GM18909 (cell line): ENCODE results near the gene UPK3BL2.
"Not testable (repeated sequence)": the region's sequence is repeated elsewhere in the genome, so short reads cannot be mapped to it uniquely, and the experiment has no call there.

Experiments
- ATAC-seq: cut with Tn5 transposase; IDR thresholded peaks from one replicate; pipeline ENCODE4 v1.9.1; 2021; ENCODE audit warnings: mild to moderate bottlenecking; ENCODE audit not compliant: unreplicated experiment, poor library complexity

UPK3BL2 gene

DNA sequence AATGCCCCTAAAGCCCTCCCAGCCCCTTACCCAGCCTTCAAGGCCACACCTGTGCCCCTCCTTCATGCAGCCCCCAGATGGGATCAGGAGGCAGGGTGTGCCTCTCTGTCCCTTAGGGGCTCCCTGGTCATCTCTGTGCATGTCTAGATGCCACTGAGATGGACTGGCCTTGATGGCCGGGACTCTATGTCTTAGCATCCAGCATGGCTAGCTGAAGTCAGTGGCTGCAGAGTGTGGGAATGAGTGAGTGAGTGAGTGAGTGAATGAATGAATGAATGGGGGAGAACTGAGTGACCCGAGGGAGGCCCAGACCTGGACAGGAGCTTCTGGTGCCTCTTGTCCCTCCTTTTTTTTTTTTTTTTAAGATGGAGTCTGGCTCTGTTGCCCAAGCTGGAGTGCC is 11.4 kb downstream of the UPK3BL2 start:
- not testable (repeated sequence) for ATAC-seq

DNA sequence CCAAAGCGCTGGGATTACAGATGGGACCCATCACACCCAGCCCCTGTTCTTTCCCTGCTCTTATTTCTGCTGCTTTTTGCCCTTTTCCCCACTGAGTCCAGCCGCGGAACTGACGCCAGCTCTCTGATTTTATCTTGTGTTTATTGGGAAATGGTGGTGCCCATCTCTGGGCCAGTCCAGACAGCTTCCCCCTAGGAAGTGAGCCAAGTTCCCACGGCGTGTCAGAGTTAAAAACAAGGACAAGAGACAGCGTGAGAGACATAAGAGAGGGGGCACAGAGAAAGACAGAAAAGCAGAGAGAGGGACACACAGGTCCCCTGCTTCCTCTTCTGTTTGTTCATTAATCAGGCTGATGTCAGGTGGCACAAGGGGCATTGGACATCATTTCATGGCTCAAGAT is 11.9 kb downstream of the UPK3BL2 start:
- ATAC-seq, result not testable (repeated sequence)

- not testable (repeated sequence) for ATAC-seq
These were observed 15.4 kb downstream of the UPK3BL2 start for GRCh38 chr7:102527822-102528793.

DNA sequence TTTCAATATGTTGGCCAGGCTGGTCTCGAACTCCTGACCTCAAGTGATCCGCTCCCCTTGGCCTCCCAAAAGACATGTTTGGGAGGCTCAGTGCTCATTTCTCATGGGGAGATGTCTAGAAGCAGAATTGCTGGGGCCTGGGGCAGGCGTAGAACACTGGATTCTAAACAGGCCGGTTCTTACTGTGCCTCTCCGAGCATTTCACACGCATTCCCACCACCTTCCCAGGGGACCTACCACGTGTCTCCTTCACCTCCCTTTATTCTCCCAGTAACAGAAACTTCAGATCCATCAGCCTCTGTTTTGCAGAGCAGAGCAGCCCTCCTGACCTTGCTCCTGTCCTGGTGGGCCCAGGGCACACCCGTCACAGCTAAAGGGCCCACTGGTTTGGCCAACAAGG is 16.3 kb downstream of the UPK3BL2 start:
- not testable (repeated sequence) for ATAC-seq

GRCh38 chr7:102524803-102525202 is 18.7 kb downstream of the UPK3BL2 start:
- not testable (repeated sequence) for ATAC-seq

GRCh38 chr7:102520797-102521196 is 22.7 kb downstream of the UPK3BL2 start:
- ATAC-seq, result not testable (repeated sequence)

DNA sequence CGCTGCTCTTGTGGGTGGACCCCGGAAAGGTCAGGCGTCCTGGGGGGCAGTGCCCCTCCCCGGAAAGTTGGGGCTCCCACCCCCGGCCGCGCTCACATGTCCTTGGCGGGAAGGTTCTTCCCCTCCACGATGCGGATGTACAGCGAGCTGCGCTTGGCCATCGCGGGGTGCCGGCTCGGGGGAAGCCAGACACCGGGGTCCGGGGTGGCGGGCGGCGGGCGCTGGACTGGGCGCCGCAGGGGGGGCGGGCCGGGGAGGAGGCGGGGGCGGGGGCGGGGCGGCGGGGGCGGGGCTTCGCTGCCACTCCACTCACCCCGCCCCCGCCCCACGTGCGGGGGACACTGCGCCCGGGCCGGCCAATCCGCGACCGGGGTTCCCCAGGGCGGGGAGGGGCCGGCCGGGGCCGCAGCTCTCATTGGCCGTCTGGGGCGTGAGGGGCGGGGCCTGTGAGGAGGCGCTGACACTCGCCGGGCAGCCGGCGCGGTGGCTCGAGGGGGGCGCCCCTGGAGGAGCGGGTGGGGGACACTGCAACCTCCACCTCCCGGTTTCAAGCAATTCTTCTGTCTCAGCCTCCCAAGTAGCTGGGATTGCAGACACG is 25.8 kb downstream of the UPK3BL2 start, which contains the start of gene RASA4B:
Gene RASA4B, minus strand, starts transcription at position 228 of the 598 bp plus-strand sequence. Its CDS starts 67 bp downstream, at position 161.
- ATAC-seq, result peak; percentile 73

GRCh38 chr7:102516951-102517350 is 26.5 kb downstream of the UPK3BL2 start:
- not testable (repeated sequence) for ATAC-seq

GRCh38 chr7:102515889-102516288 is 27.6 kb downstream of the UPK3BL2 start:
- not testable (repeated sequence) for ATAC-seq

- peak; percentile 68 for ATAC-seq
These were observed 28.4 kb downstream of the UPK3BL2 start for GRCh38 chr7:102514881-102515721.

- not testable (repeated sequence) for ATAC-seq
These were observed 30.8 kb downstream of the UPK3BL2 start for GRCh38 chr7:102512642-102513221.

- peak; percentile 40 for ATAC-seq
These were observed 31.5 kb downstream of the UPK3BL2 start for GRCh38 chr7:102511860-102512522.

GRCh38 chr7:102510575-102510974 is 32.9 kb downstream of the UPK3BL2 start:
- not testable (repeated sequence) for ATAC-seq

- not testable (repeated sequence) for ATAC-seq
These were observed 35.9 kb downstream of the UPK3BL2 start for GRCh38 chr7:102507410-102508088.

- ATAC-seq, result not testable (repeated sequence)
These were observed 38.0 kb downstream of the UPK3BL2 start for GRCh38 chr7:102505298-102506185.

DNA sequence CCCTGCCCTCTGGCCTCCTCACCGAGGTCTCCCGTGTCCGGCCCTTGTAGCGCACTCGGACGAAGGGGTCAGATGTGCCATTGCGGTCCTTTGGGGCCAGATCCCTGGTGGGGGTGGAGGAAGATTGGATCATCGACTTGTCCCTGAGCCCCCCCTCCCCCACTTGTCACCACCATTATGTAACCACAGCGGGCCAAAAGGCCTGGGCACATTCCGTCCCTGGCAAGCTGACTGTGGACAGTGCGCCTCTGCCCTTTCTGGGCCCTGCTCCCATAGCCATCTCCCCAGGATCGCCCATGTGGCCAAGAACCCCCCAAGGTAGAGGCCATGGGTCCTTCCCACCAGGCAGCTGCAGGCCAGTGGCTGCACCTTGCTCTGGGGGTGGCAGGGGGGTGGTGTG is 40.4 kb downstream of the UPK3BL2 start:
- ATAC-seq, result not testable (repeated sequence)

DNA sequence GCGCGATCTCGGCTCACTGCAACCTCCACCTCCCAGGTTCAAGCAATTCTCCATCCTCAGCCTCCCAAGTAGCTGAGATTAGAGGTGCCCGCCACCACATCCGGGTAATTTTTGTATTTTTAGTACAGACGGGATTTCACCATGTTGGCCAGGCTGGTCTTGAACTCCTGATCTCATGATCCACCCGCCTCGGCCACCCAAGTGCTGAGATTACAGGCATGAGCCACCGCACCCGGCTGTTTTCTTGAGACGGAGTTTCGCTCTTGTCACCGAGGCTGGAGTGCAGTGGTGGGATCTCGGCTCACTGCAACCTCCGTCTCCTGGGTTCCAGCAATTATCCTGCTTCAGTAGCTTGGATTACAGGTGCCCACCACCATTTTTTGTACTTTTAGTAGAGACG is 45.2 kb downstream of the UPK3BL2 start:
- not testable (repeated sequence) for ATAC-seq

DNA sequence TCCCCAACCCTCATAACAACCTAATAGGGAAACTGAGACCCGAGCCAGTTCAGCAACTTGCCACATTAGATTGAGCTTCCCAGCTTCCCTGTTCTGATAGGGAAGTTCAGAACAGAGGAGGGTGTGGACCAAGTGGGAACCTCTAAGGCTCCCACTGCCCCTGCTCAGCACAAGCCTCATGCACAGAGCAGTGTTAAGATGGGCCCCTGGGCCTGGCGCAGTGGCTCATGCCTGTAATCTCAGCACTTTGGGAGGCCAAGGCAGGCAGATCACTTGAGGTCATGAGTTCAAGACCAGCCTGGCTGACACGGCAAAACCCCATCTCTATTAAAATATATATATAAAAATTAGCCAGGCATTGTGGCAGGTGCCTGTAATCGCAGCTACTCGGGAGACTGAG is 46.2 kb downstream of the UPK3BL2 start:
- not testable (repeated sequence) for ATAC-seq
